GM18873 (cell line): ENCODE data around the gene PTPRN2.

ENCODE experiments used
- ATAC-seq: cut with Tn5 transposase; IDR thresholded peaks from one replicate; pipeline ENCODE4 v1.9.1; 2021; ENCODE audit warnings: mild to moderate bottlenecking, moderate library complexity, moderate number of reproducible peaks; ENCODE audit not compliant: unreplicated experiment, low FRiP score

The PTPRN2 gene

DNA sequence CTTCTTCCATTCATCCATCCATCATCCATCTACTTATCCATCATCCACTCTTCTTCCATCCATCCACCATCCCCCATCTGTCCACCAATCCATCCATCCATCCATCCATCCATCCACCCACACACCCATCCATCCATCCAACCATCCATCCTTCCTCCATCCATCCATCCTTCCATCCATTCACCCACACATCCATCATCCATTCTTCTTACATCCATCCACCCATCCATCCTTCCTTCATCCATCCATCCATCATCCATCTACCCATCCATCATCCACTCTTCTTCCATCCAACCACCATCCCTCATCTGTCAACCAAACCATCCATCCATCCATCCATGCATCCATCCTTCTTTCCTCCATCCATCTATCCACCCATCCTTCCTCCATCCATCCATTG is 821.5 kb downstream of the PTPRN2 start:
- no peak for ATAC-seq

- ATAC-seq, result no peak
Measured at GRCh38 chr7:157764946-157765537, 822.6 kb downstream of the PTPRN2 start.

- ATAC-seq, result no peak
Measured at GRCh38 chr7:157764193-157764592, 823.4 kb downstream of the PTPRN2 start.

- ATAC-seq, result no peak
Measured at GRCh38 chr7:157763279-157764000, 824.2 kb downstream of the PTPRN2 start.

- no peak for ATAC-seq
Measured at GRCh38 chr7:157762824-157763223, 824.8 kb downstream of the PTPRN2 start.

- ATAC-seq, result no peak
Measured at GRCh38 chr7:157760004-157760730, 827.5 kb downstream of the PTPRN2 start.

GRCh38 chr7:157759246-157759805 is 828.3 kb downstream of the PTPRN2 start:
- no peak for ATAC-seq

DNA sequence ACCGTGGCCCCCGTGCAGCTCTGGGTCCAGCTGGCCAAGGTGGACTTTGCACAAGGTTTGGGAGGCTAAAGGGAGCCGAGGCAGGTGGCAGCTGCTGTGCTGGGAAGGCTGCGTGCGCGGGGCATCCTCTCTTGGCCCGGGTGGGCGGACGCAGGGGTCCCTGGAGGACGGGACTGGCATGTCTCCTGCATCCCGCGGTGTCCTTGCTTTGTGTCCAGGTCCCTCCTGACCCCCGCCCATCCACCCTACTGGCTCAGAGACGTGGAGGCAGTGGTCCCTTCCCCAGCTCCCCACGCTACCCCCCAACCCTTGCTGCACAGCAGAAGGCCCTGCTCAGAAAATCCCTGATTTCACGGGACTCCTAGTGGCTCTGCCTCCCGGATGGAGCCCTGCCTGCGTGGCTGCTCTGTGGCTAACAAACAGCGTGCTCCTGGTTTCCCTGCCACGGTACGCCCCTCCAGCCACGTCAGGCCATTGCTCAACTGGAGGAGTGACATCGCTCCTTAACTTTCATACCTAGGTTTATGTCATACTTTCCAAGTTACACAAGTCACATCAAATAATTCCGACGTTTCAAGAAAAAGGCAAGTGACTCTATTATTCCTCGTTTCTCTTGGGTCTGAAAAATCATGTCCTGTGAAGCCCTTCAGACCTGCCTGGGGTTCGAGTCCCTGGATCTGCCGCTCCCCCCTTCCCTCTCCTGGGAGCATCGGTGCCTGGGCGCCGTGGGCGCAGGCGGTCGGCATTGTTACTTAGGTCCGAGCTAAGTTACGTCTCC is 829.0 kb downstream of the PTPRN2 start:
- ATAC-seq, result no peak

GRCh38 chr7:157757776-157758467 is 829.7 kb downstream of the PTPRN2 start:
- no peak for ATAC-seq

GRCh38 chr7:157757211-157757610 is 830.4 kb downstream of the PTPRN2 start:
- ATAC-seq, result no peak

- ATAC-seq, result no peak
Measured at GRCh38 chr7:157755741-157756140, 831.9 kb downstream of the PTPRN2 start.

DNA sequence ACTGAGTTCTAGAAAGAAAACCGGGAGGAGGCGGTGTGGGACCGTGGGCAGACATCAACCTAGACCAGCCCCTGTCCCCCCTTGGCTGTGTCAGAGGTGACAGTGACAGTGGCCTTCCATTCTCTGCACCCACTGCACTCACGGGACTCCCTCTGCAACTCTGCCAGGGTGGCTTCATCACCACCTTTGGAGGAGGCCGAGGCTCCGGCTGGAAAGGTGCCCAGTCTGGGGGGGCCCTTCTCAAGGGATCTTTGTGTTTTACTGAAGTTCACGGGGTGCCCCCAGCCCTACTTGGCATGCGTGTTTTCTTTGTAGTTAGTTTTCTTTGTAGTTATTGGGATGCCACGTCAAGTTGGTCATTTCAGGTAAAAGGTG is 833.2 kb downstream of the PTPRN2 start:
- ATAC-seq, result no peak

DNA sequence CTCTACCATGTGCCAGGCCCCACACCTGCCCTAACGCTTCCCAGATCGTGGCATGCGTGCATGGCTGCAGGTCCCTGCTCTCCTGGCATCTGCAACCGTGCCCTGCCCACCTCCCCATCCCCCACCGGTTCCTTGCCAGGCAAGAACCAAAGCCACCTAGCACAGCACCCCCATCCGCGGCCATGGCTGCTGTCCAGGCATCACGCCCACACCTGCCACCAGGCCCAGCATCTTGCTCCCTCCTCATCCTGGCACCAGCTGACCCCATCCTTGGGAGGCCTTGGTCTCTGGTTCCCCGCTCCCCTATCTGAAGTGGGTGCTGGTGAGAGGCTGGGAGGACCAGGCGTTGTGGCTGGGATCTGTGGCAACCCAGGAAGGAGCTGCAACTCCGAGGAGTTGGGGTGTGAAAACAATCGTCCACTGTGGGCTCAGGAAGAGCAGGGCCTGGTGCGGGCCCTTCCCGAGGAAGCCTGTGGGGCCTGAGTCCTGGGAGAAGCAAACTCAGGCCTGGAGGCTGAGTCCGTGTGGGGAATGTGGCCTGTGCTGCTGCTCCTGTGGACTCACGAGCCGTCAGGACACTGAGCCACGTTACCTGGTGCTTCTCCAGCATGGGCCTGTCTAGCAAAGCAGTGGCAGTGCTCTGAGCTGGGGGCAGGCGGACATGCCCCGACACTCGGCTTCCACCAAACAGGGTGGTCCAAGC is 833.8 kb downstream of the PTPRN2 start:
- no peak for ATAC-seq

DNA sequence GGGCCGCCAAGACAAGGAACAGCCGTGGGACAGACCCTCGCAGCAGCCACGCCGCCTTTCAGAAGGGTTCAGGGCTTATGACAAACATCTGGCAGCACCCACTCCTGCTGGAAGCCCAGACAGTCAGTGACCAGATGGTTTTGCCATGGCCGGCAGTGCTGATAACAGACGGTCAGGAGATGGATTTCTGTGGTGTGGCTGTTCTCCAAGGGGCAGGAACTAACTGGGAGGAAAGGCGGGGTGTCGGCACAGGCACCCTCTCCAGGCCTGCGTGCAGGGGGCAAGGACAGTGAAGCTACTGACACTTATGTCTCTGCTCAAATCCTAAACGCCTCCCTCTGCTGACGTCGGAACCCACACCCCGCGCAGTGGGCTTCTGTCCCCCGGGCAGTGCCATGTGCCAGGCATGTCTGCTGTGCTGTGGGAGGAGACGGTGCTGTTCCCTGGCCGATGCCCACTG is 834.8 kb downstream of the PTPRN2 start:
- ATAC-seq, result no peak

GRCh38 chr7:157751951-157752673 is 835.5 kb downstream of the PTPRN2 start:
- no peak for ATAC-seq

DNA sequence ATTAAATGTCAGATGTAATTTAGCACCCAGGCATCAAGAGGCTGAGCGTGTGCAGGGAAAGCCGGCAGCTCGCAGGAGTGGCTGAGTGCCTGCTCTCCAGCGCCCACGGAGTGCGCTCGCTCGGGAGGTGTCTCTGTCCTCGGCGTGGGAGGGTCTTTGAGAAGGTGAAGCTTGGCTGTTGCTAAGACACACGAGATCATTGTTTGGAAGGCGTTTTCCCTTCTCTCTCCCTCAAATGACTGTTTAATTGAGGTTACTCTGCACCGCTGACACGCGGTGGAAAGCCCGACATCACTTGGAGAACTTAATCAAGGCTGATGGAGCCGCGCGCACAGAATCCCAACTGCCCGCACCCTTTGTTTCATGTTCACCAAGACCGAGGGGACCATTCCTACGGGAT is 836.2 kb downstream of the PTPRN2 start:
- ATAC-seq, result no peak

DNA sequence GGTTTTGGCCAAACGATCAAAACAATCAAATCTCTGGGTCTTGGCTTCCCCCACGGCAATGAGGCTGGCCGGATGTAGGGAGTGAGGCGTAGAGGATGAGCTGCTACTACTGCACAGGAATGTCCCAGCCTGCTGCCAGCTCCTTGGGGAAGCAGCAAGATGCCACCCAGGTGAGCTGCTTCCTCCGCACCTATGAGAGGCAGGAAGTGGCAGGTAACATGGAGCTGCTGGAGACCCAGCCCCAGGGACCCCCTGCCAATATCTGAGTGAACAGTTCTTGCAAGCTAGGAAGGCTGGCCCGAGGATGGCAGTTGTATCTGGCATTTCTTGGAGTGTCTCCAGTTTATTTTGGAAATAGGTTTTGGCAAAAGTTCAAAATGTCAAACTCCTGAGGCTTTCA is 837.3 kb downstream of the PTPRN2 start:
- no peak for ATAC-seq
